Breast epithelium (tissue), 3 donors: ENCODE measurements around the gene SPRY2.

Experiments used
- POLR2A ChIP-seq: fragments of 450-650 bp; IDR thresholded peaks from one replicate; pipeline ENCODE4 v1.6.1; 2016; ENCODE audit warnings: antibody characterized with exemption, mild to moderate bottlenecking, moderate library complexity
- POLR2AphosphoS5 ChIP-seq, 3 donors: sonication (generic); formaldehyde crosslinking; IDR thresholded peaks; one replicate each; pipeline ENCODE4 v1.6.1; 2017; ENCODE audit warnings: antibody characterized with exemption in 3 of 3
- TF ChIP-seq, protein P1 (sequence below), 3 donors: fragments of 450-650 bp; IDR thresholded peaks; one replicate each; pipeline ENCODE4 v1.5.1; 2016 to 2017; ENCODE audit warnings: antibody characterized with exemption in 3 of 3, mild to moderate bottlenecking in 3 of 3, moderate library complexity in 3 of 3

DNA sequence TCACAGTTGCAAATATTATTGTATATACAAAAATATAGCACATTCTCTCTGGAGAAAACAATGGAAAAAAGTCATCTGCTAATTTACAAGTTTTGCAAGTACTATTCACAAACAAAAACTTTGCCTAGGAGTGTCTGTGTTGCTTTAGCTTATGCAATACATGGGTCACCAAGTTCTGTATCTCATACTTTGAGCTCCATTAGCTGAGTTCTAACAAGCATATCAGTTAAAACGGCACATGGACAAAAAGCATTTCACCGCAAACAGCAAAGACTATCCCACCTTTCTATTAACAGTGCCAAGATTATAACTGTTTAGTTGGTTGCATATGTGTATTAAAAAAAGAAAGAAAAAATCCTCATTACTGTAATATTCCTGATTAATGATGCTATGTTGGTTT, 4.6 kb downstream of the SPRY2 start:
- no peak for TF ChIP-seq POLR2A
- TF ChIP-seq, protein P1, sequence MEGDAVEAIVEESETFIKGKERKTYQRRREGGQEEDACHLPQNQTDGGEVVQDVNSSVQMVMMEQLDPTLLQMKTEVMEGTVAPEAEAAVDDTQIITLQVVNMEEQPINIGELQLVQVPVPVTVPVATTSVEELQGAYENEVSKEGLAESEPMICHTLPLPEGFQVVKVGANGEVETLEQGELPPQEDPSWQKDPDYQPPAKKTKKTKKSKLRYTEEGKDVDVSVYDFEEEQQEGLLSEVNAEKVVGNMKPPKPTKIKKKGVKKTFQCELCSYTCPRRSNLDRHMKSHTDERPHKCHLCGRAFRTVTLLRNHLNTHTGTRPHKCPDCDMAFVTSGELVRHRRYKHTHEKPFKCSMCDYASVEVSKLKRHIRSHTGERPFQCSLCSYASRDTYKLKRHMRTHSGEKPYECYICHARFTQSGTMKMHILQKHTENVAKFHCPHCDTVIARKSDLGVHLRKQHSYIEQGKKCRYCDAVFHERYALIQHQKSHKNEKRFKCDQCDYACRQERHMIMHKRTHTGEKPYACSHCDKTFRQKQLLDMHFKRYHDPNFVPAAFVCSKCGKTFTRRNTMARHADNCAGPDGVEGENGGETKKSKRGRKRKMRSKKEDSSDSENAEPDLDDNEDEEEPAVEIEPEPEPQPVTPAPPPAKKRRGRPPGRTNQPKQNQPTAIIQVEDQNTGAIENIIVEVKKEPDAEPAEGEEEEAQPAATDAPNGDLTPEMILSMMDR (IDR thresholded peaks at IDR 0.05) = no peak
- TF ChIP-seq POLR2AphosphoS5 (IDR thresholded peaks at IDR 0.05) = no peak
